ENCODE data around the gene TM4SF20. TPM values are rescaled to one million over a fixed set of nuclear protein-coding genes. Genes with fewer than 3 reads are reported as not detected.

Gene TM4SF20
- total and polyA plus RNA-seq, 10 of the 15 experiments (the other 5 are each of a cell fraction or from before 2014, with no cell fraction given), result 0.04 to 0.07 TPM; not detected in 8

- no peak for TF ChIP-seq ZBTB11 (CRISPR knock-in tag; IDR thresholded peaks at IDR 0.05)
- TF ChIP-seq ELK1 (IDR thresholded peaks at IDR 0.05; ENCODE audit: low read depth, low read length), result no peak
- no peak for TF ChIP-seq FOXM1 (IDR thresholded peaks at IDR 0.05; ENCODE audit: low read depth, low read length)
- no peak for TF ChIP-seq YBX1 (IDR thresholded peaks at IDR 0.05)
- no peak for TF ChIP-seq ESRRA (IDR thresholded peaks at IDR 0.05; ENCODE audit: low read length)
- TF ChIP-seq NR2C2 (IDR thresholded peaks at IDR 0.05; ENCODE audit: borderline replicate concordance, control insufficient read depth, insufficient read length, low read depth), result no peak
- no peak for TF ChIP-seq SP1 (IDR thresholded peaks at IDR 0.05; ENCODE audit: low read depth, low read length)
- no peak for TF ChIP-seq MLLT1 (IDR thresholded peaks at IDR 0.05)
- TF ChIP-seq CBX3 (IDR thresholded peaks at IDR 0.05; ENCODE audit: borderline replicate concordance, low read depth), result no peak
Observed at GRCh38 chr2:227322530-227323205, 56.4 kb downstream of the TM4SF20 start (continued).

Data from GM12878 (cell line).